Neural crest cell (in vitro differentiated cells): ENCODE measurements around the gene HBZ. TPM values are rescaled to one million over a fixed set of nuclear protein-coding genes. Genes with fewer than 3 reads are reported as not detected.

ENCODE experiments used
- DNase-seq: peaks from one replicate; pipeline ENCODE4 v3.0.0; 2021; ENCODE audit warnings: low read depth, mixed read lengths, low spot score
- H3K27ac Mint-ChIP-seq: one replicate; pipeline ENCODE4 v1.8.0; 2021; ENCODE audit warnings: mild to moderate bottlenecking, mixed read lengths; ENCODE audit not compliant: unreplicated experiment
- H3K27me3 Mint-ChIP-seq: 2 replicates; pipeline ENCODE4 v1.8.0; 2021; ENCODE audit warnings: low read depth, mild to moderate bottlenecking, mixed read lengths
- H3K36me3 Mint-ChIP-seq: 2 replicates; pipeline ENCODE4 v1.8.0; 2021; ENCODE audit warnings: low read depth, mild to moderate bottlenecking, mixed read lengths
- H3K4me1 Mint-ChIP-seq: 2 replicates; pipeline ENCODE4 v1.8.0; 2021; ENCODE audit warnings: mixed read lengths
- H3K4me3 Mint-ChIP-seq: one replicate; pipeline ENCODE4 v1.8.0; 2021; ENCODE audit warnings: mild to moderate bottlenecking, mixed read lengths
- H3K9me3 Mint-ChIP-seq: 2 replicates; pipeline ENCODE4 v1.8.0; 2021; ENCODE audit warnings: mixed read lengths
- total RNA-seq: library from RNA; stranded (reverse); gene quantifications from 2 replicates; pipeline ENCODE4 v1.2.1, GENCODE V29; 2021
- TF ChIP-seq, protein P1 (sequence below): fragments of 200-600 bp; sonication (generic); conservative IDR thresholded peaks from 2 replicates; pipeline ENCODE4 v1.5.0; 2021; ENCODE audit warnings: antibody characterized with exemption, mild to moderate bottlenecking

The HBZ gene
- total RNA-seq, 1 donor from 2014 or later = not detected

DNA sequence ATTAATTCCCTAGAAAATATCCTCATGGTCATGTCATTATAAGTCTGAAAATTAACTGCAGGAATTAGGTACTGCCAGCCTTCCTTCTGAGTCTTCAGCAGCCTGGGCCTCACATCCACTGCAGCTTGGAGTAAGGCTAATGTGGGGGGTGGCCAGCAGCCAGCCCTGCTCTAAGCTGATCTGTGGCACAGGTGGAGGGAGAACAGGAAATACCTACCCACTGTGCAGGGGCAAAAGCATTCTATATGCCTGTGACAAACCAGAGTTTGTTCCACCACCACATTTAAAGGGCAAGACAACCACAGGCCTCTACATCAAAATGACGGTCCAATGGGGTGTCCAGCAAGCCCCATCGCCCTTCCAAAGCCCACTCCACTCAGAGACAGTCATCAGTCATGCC, 23.4 kb upstream of the HBZ start:
- Mint-ChIP-seq H3K4me3 (no peak overlapping the region), H3K36me3 (no peaks in the 10 kb centered on the region), H3K4me1 (peaks cover 2% of the 10 kb centered on the region), H3K27me3 (no peaks in the 10 kb centered on the region), H3K9me3 (no peaks in the 10 kb centered on the region), H3K27ac (no peak overlapping the region)
- TF ChIP-seq, protein P1, sequence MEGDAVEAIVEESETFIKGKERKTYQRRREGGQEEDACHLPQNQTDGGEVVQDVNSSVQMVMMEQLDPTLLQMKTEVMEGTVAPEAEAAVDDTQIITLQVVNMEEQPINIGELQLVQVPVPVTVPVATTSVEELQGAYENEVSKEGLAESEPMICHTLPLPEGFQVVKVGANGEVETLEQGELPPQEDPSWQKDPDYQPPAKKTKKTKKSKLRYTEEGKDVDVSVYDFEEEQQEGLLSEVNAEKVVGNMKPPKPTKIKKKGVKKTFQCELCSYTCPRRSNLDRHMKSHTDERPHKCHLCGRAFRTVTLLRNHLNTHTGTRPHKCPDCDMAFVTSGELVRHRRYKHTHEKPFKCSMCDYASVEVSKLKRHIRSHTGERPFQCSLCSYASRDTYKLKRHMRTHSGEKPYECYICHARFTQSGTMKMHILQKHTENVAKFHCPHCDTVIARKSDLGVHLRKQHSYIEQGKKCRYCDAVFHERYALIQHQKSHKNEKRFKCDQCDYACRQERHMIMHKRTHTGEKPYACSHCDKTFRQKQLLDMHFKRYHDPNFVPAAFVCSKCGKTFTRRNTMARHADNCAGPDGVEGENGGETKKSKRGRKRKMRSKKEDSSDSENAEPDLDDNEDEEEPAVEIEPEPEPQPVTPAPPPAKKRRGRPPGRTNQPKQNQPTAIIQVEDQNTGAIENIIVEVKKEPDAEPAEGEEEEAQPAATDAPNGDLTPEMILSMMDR = no peak
- DNase-seq = no peak

DNA sequence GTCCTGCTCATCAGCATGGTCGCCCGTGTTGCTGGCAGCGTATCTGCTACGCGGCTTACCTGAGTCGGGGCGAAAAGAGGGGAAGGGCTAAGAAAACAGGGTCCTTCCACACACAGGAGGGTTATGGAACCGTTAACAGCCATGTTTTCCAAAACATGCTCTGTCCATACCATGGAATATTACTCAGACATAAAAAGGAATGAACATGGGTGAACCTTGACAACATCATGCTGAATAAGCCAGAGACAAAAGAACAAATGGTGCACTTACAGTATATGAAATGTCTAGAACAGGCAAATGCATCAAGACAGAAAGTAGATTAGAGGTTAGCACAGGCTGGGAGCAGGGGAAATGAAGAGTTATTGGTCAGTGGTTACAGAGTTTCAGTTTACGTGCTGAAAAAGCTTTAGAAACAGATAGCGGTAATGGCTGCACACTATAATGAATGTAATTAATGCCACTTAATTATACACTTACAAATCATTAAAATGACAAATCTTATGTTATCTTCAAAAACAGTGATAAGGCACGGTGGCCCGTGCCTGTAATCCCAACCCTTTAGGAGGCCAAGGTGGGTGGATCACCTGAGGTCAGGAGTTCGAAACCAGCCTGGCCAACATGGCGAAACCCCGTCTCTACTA, 21.8 kb upstream of the HBZ start:
- Mint-ChIP-seq H3K27ac (no peak overlapping the region), H3K36me3 (no peaks in the 10 kb centered on the region), H3K27me3 (no peaks in the 10 kb centered on the region), H3K4me3 (no peak overlapping the region), H3K4me1 (peaks cover 5% of the 10 kb centered on the region), H3K9me3 (no peaks in the 10 kb centered on the region)
- no peak for DNase-seq
- TF ChIP-seq, protein P1 = no peak

DNA sequence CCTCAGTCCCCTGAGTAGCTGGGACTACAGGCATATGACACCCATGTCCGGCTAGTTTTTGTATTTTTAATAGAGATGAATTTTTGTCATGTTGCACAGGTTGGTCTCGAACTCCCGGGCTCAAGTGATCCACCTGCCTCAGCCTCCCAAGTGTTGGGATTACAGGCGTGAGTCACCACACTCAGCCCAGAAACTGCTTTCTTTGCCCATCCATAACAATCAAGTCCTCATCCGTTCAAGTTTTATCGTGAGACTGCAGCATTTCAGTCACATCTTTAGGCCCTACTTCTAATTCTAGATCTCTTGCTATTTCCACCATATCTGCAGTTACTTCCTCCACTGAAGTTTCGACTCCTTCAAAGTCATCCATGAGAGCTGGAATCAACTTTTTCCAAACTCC, 20.3 kb upstream of the HBZ start:
- no peaks in the 10 kb centered on the region for H3K36me3 Mint-ChIP-seq
- TF ChIP-seq, protein P1 = no peak
- no peak overlapping the region for H3K27ac Mint-ChIP-seq
- no peak for DNase-seq
- H3K27me3 Mint-ChIP-seq = no peaks in the 10 kb centered on the region
- H3K4me3 Mint-ChIP-seq = no peak overlapping the region
- H3K4me1 Mint-ChIP-seq = peaks cover 10% of the 10 kb centered on the region
- H3K9me3 Mint-ChIP-seq = no peaks in the 10 kb centered on the region

DNA sequence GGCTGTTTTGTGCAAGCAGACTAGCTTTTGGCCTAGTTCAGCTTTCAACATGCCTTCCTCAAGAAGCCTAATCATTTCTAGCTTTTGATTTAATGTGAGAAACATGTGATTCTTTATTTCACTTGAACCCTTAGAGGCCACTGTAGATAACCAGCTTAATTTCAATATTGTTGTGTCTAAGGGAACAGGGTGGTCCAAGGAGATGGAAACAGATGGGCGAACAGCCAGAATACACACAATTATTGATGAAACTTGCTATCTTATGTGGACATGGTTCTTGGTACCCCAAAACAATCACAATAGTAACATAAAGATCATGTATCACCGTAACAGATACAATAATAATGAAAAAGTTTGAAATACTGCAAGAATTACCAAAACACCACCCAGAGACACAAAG, 18.7 kb upstream of the HBZ start:
- Mint-ChIP-seq H3K9me3 (no peaks in the 10 kb centered on the region), H3K4me1 (peaks cover 12% of the 10 kb centered on the region), H3K27ac (no peak overlapping the region), H3K4me3 (no peak overlapping the region), H3K27me3 (no peaks in the 10 kb centered on the region), H3K36me3 (no peaks in the 10 kb centered on the region)
- no peak for DNase-seq
- TF ChIP-seq, protein P1 = no peak

DNA sequence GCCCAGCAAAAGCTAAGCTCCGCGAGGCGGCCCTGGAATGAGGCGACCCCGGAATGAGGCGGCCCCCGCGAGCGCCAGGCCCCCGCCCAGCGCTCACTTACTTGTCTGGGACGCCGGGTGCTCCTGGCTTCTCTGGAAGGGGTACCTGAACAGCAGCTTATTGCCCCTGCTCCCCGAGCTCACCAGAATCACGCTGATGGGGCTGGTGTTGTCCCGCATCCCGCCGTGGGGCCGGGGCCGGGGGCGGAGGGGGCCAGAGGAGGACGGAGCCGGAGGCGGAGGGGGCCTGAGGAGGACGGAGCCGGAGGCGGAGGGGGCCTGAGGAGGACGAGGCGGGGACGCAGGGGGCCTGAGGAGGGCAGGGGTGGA, 14.4 kb upstream of the HBZ start:
- no peaks in the 10 kb centered on the region for H3K9me3 Mint-ChIP-seq
- TF ChIP-seq, protein P1 = no peak
- H3K27me3 Mint-ChIP-seq = no peaks in the 10 kb centered on the region
- peaks cover 14% of the 10 kb centered on the region for H3K4me1 Mint-ChIP-seq
- peak; percentile 43 for DNase-seq
- H3K27ac Mint-ChIP-seq = peak overlapping the region; percentile 65
- peak overlapping the region; percentile 87 for H3K4me3 Mint-ChIP-seq
- no peaks in the 10 kb centered on the region for H3K36me3 Mint-ChIP-seq
